ENCODE data around the gene RCSD1.

GRCh38 chr1:167715157-167715999, 85.3 kb downstream of the RCSD1 start:
- TF ChIP-seq EZH2 (IDR thresholded peaks at IDR 0.05; ENCODE audit: insufficient read depth, low read length) (no peak), CTCF (IDR thresholded peaks at IDR 0.05; ENCODE audit: insufficient read depth, low read depth, low read length) (peak; percentile 99)

Measured in astrocyte (in vitro differentiated cells and primary cell).